OCI-LY1 (cell line): Measurements from ENCODE around the gene MCTP1.

Experiments
- H2AFZ ChIP-seq: fragments of 200-600 bp; sonication (generic), shearing (Covaris generic); 2 replicates; pipeline ENCODE4 v1.6.0; 2014; ENCODE audit warnings: antibody characterized with exemption, mild to moderate bottlenecking, low read length
- H3F3A ChIP-seq: fragments of 200-600 bp; sonication (generic), shearing (Covaris generic); 2 replicates; pipeline ENCODE4 v1.6.0; 2014; ENCODE audit warnings: mild to moderate bottlenecking, antibody characterized with exemption, low read length, moderate library complexity; ENCODE audit not compliant: insufficient read depth
- H3K27ac ChIP-seq: fragments of 200-600 bp; sonication (generic); 2 replicates; pipeline ENCODE4 v1.5.1; 2014; ENCODE audit warnings: low read length, mixed run types, mild to moderate bottlenecking, low read depth; ENCODE audit not compliant: poor library complexity, severe bottlenecking
- H3K27me3 ChIP-seq: fragments of 200-600 bp; sonication (generic); 2 replicates; pipeline ENCODE4 v1.6.0; 2014; ENCODE audit warnings: antibody characterized with exemption, mild to moderate bottlenecking, low read length, moderate library complexity; ENCODE audit not compliant: insufficient read depth
- H3K36me3 ChIP-seq: fragments of 200-600 bp; sonication (generic); 2 replicates; pipeline ENCODE4 v1.6.1; 2014; ENCODE audit warnings: mild to moderate bottlenecking, antibody characterized with exemption, low read length, moderate library complexity, mixed read lengths; ENCODE audit not compliant: insufficient read depth
- H3K4me1 ChIP-seq: fragments of 200-600 bp; sonication (generic); 2 replicates; pipeline ENCODE4 v1.5.1; 2014; ENCODE audit warnings: mild to moderate bottlenecking, low read length, moderate library complexity; ENCODE audit not compliant: insufficient read depth, severe bottlenecking
- H3K4me2 ChIP-seq: fragments of 200-600 bp; sonication (generic), shearing (Covaris generic); 2 replicates; pipeline ENCODE4 v1.6.1; 2014; ENCODE audit warnings: low read length
- H3K4me3 ChIP-seq: fragments of 200-600 bp; sonication (generic); 2 replicates; pipeline ENCODE4 v1.5.1; 2014; ENCODE audit warnings: low read length, low read depth, mild to moderate bottlenecking, mixed read lengths; ENCODE audit not compliant: poor library complexity, severe bottlenecking
- H3K79me2 ChIP-seq: fragments of 200-600 bp; shearing (Covaris generic); 2 replicates; pipeline ENCODE4 v1.6.1; 2016; ENCODE audit warnings: mixed run types, low read length, mixed read lengths; ENCODE audit not compliant: insufficient read depth
- H3K9ac ChIP-seq: fragments of 200-600 bp; sonication (generic), shearing (Covaris generic); 2 replicates; pipeline ENCODE4 v1.6.1; 2014; ENCODE audit warnings: mild to moderate bottlenecking, low read length, mixed read lengths
- H3K9me2 ChIP-seq: fragments of 200-600 bp; sonication (generic), shearing (Covaris generic); 2 replicates; pipeline ENCODE4 v1.6.1; 2014; ENCODE audit warnings: low read depth, mild to moderate bottlenecking, low read length, mixed read lengths
- H3K9me3 ChIP-seq: fragments of 200-600 bp; shearing (Covaris generic); 2 replicates; pipeline ENCODE4 v1.6.1; 2014; ENCODE audit warnings: low read length, mixed read lengths
- H4K20me1 ChIP-seq: fragments of 200-600 bp; sonication (generic), shearing (Covaris generic); 2 replicates; pipeline ENCODE4 v1.6.0; 2016; ENCODE audit warnings: mild to moderate bottlenecking, low read length; ENCODE audit not compliant: insufficient read depth
- EZH2 ChIP-seq: fragments of 200-600 bp; sonication (generic), shearing (Covaris generic); IDR thresholded peaks from 2 replicates; pipeline ENCODE4 v1.8.0; 2017; ENCODE audit warnings: borderline replicate concordance, mixed run types, mild to moderate bottlenecking, antibody characterized with exemption, low read length, moderate library complexity, mixed read lengths
- TF ChIP-seq, protein P1 (sequence below): fragments of 200-600 bp; sonication (generic), shearing (Covaris generic); IDR thresholded peaks from 2 replicates; pipeline ENCODE4 v1.5.1; 2017; ENCODE audit warnings: mild to moderate bottlenecking, antibody characterized with exemption, low read length, moderate library complexity, mixed read lengths

Gene MCTP1

DNA sequence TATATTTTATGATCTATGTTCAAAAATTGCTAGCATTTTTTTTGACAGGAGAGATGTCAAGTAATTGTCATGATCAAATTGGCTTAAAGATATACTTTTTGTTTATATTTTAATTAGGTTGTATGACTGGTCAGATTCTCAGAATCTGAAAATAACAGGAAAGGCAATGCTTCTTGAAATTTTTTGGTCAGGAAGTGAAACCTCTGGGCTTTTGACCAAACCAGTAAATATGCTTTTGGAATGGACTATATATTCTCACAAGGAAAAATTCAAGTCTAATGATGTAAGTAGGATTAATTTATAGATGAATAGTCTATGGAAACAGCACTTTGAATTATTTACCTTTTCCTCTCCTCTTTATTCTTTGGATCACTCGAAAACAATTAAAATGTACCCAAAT, 614.2 kb downstream of the MCTP1 start:
- Histone ChIP-seq H3F3A (no peaks in the 10 kb centered on the region), H3K9ac (no peak overlapping the region), H3K27ac (no peak overlapping the region), H3K4me2 (no peak overlapping the region), H2AFZ (no peak overlapping the region), H3K4me3 (no peak overlapping the region), H3K27me3 (no peaks in the 10 kb centered on the region), H3K4me1 (no peaks in the 10 kb centered on the region), H4K20me1 (no peaks in the 10 kb centered on the region), H3K9me2 (no peaks in the 10 kb centered on the region), H3K9me3 (no peaks in the 10 kb centered on the region), H3K36me3 (peaks cover 22% of the 10 kb centered on the region; the same call in 1 of the 2 replicates), H3K79me2 (no peaks in the 10 kb centered on the region)
- no peak for TF ChIP-seq EZH2
- TF ChIP-seq, protein P1, sequence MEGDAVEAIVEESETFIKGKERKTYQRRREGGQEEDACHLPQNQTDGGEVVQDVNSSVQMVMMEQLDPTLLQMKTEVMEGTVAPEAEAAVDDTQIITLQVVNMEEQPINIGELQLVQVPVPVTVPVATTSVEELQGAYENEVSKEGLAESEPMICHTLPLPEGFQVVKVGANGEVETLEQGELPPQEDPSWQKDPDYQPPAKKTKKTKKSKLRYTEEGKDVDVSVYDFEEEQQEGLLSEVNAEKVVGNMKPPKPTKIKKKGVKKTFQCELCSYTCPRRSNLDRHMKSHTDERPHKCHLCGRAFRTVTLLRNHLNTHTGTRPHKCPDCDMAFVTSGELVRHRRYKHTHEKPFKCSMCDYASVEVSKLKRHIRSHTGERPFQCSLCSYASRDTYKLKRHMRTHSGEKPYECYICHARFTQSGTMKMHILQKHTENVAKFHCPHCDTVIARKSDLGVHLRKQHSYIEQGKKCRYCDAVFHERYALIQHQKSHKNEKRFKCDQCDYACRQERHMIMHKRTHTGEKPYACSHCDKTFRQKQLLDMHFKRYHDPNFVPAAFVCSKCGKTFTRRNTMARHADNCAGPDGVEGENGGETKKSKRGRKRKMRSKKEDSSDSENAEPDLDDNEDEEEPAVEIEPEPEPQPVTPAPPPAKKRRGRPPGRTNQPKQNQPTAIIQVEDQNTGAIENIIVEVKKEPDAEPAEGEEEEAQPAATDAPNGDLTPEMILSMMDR: no peak

DNA sequence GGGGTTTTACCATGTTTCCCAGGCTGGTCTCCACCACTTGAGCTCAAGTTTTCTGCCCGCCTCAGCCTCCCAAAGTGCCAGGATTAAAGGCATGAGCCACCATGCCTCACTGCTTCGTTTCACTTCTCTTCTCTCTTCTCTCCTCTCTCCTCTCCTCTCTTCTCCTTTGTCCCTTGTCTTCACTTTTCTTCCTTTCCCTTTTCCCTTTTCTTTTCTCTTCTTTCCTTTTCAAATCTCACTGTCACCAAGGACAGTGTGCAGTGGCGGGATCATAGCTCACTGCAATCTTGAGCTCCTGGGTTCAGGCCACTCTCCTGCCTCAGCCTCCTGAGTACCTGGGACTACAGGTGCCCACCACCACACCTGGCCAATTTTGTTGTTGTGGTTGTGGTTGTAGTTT, 617.0 kb downstream of the MCTP1 start:
- no peaks in the 10 kb centered on the region for H3K79me2 ChIP-seq
- no peak overlapping the region for H2AFZ ChIP-seq
- H3K4me3 ChIP-seq: no peak overlapping the region
- H3K4me2 ChIP-seq: no peak overlapping the region
- TF ChIP-seq, protein P1: no peak
- TF ChIP-seq EZH2: no peak
- no peaks in the 10 kb centered on the region for H3K4me1 ChIP-seq
- no peaks in the 10 kb centered on the region for H4K20me1 ChIP-seq
- no peaks in the 10 kb centered on the region for H3K9me2 ChIP-seq
- no peaks in the 10 kb centered on the region for H3F3A ChIP-seq
- no peak overlapping the region for H3K9ac ChIP-seq
- H3K36me3 ChIP-seq: peaks cover 22% of the 10 kb centered on the region
- H3K9me3 ChIP-seq: no peaks in the 10 kb centered on the region
- no peak overlapping the region for H3K27ac ChIP-seq
- no peaks in the 10 kb centered on the region for H3K27me3 ChIP-seq

DNA sequence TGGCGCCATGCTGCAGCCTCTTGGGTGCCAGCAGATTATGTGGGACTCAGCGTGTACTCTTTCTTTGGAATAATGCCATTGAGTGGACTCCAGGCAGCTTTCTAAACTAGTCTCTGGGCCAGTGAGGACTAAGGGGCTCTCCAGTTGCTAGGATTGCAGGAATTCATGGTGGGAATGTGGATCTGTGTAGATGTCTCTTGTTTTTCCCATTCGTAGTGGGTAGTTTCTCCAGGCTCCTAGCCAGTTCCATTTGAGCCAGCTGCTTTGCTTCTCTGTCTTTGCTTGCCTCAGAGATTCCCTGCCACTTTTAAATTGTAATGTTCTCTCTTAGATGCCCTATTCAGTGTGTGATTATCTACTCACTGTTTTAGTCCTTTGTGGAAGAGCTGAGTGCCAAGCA, 623.8 kb downstream of the MCTP1 start:
- Histone ChIP-seq H3K79me2 (0 out of 2 replicates have a peak, but pooled peaks cover 3% of the 10 kb centered on the region), H3K4me2 (no peak overlapping the region), H2AFZ (no peak overlapping the region), H3K36me3 (peaks cover 43% of the 10 kb centered on the region), H3F3A (no peaks in the 10 kb centered on the region), H3K9me3 (peaks cover 23% of the 10 kb centered on the region), H3K27ac (no peak overlapping the region), H3K4me1 (no peaks in the 10 kb centered on the region), H3K27me3 (no peaks in the 10 kb centered on the region), H3K4me3 (no peak overlapping the region), H3K9me2 (no peaks in the 10 kb centered on the region), H4K20me1 (no peaks in the 10 kb centered on the region), H3K9ac (no peak overlapping the region)
- TF ChIP-seq, protein P1: no peak
- TF ChIP-seq EZH2: no peak
